HCT116 (cell line): ENCODE data around the gene NELL1. TPM values are rescaled to one million over a fixed set of nuclear protein-coding genes. Genes with fewer than 3 reads are reported as not detected.

Source experiments
- ATAC-seq: fragments of 200-7000 bp; cut with Tn5 transposase; 2 replicates; pipeline ENCODE4 v1.9.1; 2020; ENCODE audit warnings: mild to moderate bottlenecking, moderate library complexity
- BruUV-seq: library from RNA; stranded (reverse); fragments of 400-500 nt; replicated peaks from 2 replicates; lab custom pipeline; 2021; lab: Mats Ljungman, UMichigan
- CTCF ChIA-PET: fragments of 300-600 bp; sonication (Branson Sonifier 250); formaldehyde crosslinking; loops from one replicate; lab custom pipeline; 2021; ENCODE audit warnings: antibody characterized with exemption; lab: Charles Lee
- POLR2A ChIA-PET: fragments of 300-600, 350-600 bp; sonication (Branson Sonifier 250); formaldehyde crosslinking; loops from one replicate; lab custom pipeline; 2021; ENCODE audit warnings: antibody characterized with exemption; lab: Charles Lee
- RAD21 ChIA-PET, 2 experiments: fragments of 300-600 bp; sonication (Branson Sonifier 250); formaldehyde crosslinking; loops; one replicate each; lab custom pipeline; 2023; ENCODE audit warnings: low total read pairs in 2 of 2; ENCODE audit not compliant: uncharacterized antibody in 2 of 2, unreplicated experiment in 2 of 2, low non-redundant PET in 1 of 2; lab: Charles Lee
- DNase-seq: peaks from one replicate; pipeline ENCODE4 v3.0.0-alpha.2; 2010; ENCODE audit warnings: low read depth, low spot score
- H2AFZ ChIP-seq: fragments of 200-600 bp; shearing (Covaris generic), sonication (generic); 2 replicates; pipeline ENCODE4 v1.6.1; 2017; ENCODE audit warnings: low read depth, mixed run types, mixed read lengths, antibody characterized with exemption, low read length; ENCODE audit not compliant: poor library complexity, severe bottlenecking
- H3K27ac ChIP-seq: 2 replicates; pipeline ENCODE4 v1.5.1; 2012; ENCODE audit warnings: low read depth, low read length
- H3K27me3 ChIP-seq: fragments of 200-600 bp; sonication (generic); 2 replicates; pipeline ENCODE4 v1.6.1; 2016; ENCODE audit warnings: mixed run types, low read length, mixed read lengths; ENCODE audit not compliant: insufficient read depth
- H3K36me3 ChIP-seq, 2 experiments: fragments of 200-500 bp in 1 of 2; fragments of 200-600 bp in 1 of 2; sonication (Bioruptor generic) in 1 of 2; sonication (generic) in 1 of 2; 2 replicates each; pipeline versions ENCODE4 v1.5.1 to v1.6.1; 2014 to 2016; ENCODE audit warnings: low read length in 2 of 2, inconsistent platforms in 1 of 2, mixed read lengths in 1 of 2, mixed run types in 1 of 2; ENCODE audit not compliant: insufficient read depth in 2 of 2, control insufficient read depth in 1 of 2
- H3K4me1 ChIP-seq, 2 experiments: fragments of 200-600 bp in 1 of 2; sonication (generic) in 1 of 2; 2 replicates each; pipeline versions ENCODE4 v1.5.1 to v1.6.1; 2012 to 2017; ENCODE audit warnings: low read length in 2 of 2, inconsistent platforms in 1 of 2, mild to moderate bottlenecking in 1 of 2, mixed read lengths in 1 of 2, mixed run types in 1 of 2, moderate library complexity in 1 of 2; ENCODE audit not compliant: insufficient read depth in 2 of 2, control insufficient read depth in 1 of 2
- H3K4me2 ChIP-seq: fragments of 200-600 bp; sonication (generic); 2 replicates; pipeline ENCODE4 v1.6.1; 2017; ENCODE audit warnings: mixed run types, low read length, mixed read lengths
- H3K4me3 ChIP-seq, 2 experiments: fragments of 200-600 bp in 1 of 2; sonication (generic) in 1 of 2; replicated peaks in 1 of 2; 2 replicates each; pipeline ENCODE4 v1.5.1; 2011 to 2016; ENCODE audit warnings: low read length in 2 of 2, control low read depth in 1 of 2, low read depth in 1 of 2, mild to moderate bottlenecking in 1 of 2, mixed read lengths in 1 of 2, mixed run types in 1 of 2
- H3K79me2 ChIP-seq: fragments of 200-600 bp; sonication (generic); 2 replicates; pipeline ENCODE4 v1.6.1; 2017; ENCODE audit warnings: mild to moderate bottlenecking, mixed run types, low read length, moderate library complexity, mixed read lengths; ENCODE audit not compliant: insufficient read depth
- H3K9ac ChIP-seq: fragments of 200-600 bp; sonication (generic); 2 replicates; pipeline ENCODE4 v1.6.1; 2016; ENCODE audit warnings: low read length, mixed read lengths
- H3K9me2 ChIP-seq: fragments of 200-600 bp; sonication (generic), shearing (Covaris generic); 2 replicates; pipeline ENCODE4 v1.6.1; 2017; ENCODE audit warnings: mixed run types, mild to moderate bottlenecking, moderate library complexity; ENCODE audit not compliant: insufficient read depth
- H3K9me3 ChIP-seq, 2 experiments: fragments of 200-500 bp in 1 of 2; fragments of 200-600 bp in 1 of 2; sonication (Bioruptor generic) in 1 of 2; sonication (generic) in 1 of 2; 2 replicates each; pipeline ENCODE4 v1.6.1; 2014 to 2017; ENCODE audit warnings: low read length in 2 of 2, mixed read lengths in 2 of 2, inconsistent platforms in 1 of 2, low read depth in 1 of 2, mild to moderate bottlenecking in 1 of 2, mixed run types in 1 of 2, moderate library complexity in 1 of 2; ENCODE audit not compliant: control insufficient read depth in 1 of 2, insufficient read depth in 1 of 2
- H4K20me1 ChIP-seq: fragments of 200-600 bp; sonication (generic), shearing (Covaris generic); 2 replicates; pipeline ENCODE4 v1.6.1; 2017; ENCODE audit warnings: mixed run types, mild to moderate bottlenecking, moderate library complexity; ENCODE audit not compliant: insufficient read depth
- CBX3 ChIP-seq: IDR thresholded peaks from 2 replicates; pipeline ENCODE4 v1.6.1; 2012; ENCODE audit warnings: low read depth
- CEBPB ChIP-seq: IDR thresholded peaks from 2 replicates; pipeline ENCODE4 v1.6.1; 2012; ENCODE audit warnings: low read depth
- EGR1 ChIP-seq: IDR thresholded peaks from 2 replicates; pipeline ENCODE4 v1.6.1; 2012; ENCODE audit warnings: low read depth
- ELF1 ChIP-seq: IDR thresholded peaks from 2 replicates; pipeline ENCODE4 v1.6.1; 2012; ENCODE audit warnings: low read depth, borderline replicate concordance
- EZH2 ChIP-seq: fragments of 200-600 bp; sonication (generic); IDR thresholded peaks from 2 replicates; pipeline ENCODE4 v1.6.1; 2017; ENCODE audit warnings: antibody characterized with exemption, mixed run types
- EZH2phosphoT487 ChIP-seq: fragments of 200-600 bp; IDR thresholded peaks from 2 replicates; pipeline ENCODE4 v1.6.1; 2018; ENCODE audit warnings: antibody characterized with exemption, borderline replicate concordance
- FOSL1 ChIP-seq: IDR thresholded peaks from 2 replicates; pipeline ENCODE4 v1.6.1; 2012; ENCODE audit warnings: low read depth
- JUND ChIP-seq: IDR thresholded peaks from 2 replicates; pipeline ENCODE4 v1.6.1; 2012
- POLR2AphosphoS5 ChIP-seq: IDR thresholded peaks from 2 replicates; pipeline ENCODE4 v1.6.1; 2011; ENCODE audit warnings: mild to moderate bottlenecking, low read depth, low read length, moderate library complexity
- SIN3A ChIP-seq: IDR thresholded peaks from 2 replicates; pipeline ENCODE4 v1.6.1; 2012; ENCODE audit warnings: low read depth
- YY1 ChIP-seq: IDR thresholded peaks from 2 replicates; pipeline ENCODE4 v1.6.1; 2011; ENCODE audit warnings: low read length, low read depth, moderate library complexity, mild to moderate bottlenecking; ENCODE audit not compliant: insufficient replicate concordance; ENCODE audit errors: extremely low read depth
- ZFX ChIP-seq: fragments of 450-650 bp; IDR thresholded peaks from 2 replicates; pipeline ENCODE4 v1.6.1; 2017
- ZNF274 ChIP-seq: fragments of 200-500 bp; sonication (Bioruptor generic); IDR thresholded peaks from 2 replicates; pipeline ENCODE4 v1.6.1; 2014; ENCODE audit warnings: mild to moderate bottlenecking, low read depth, low read length, inconsistent platforms
- intact Hi-C: fragments of 100-400 bp; cut with micrococcal nuclease; formaldehyde crosslinking; loops from 2 replicates; pipeline ENCODE4 v1.10.0; 2022
- total RNA-seq: library from RNA; stranded (reverse); gene quantifications from one replicate; pipeline ENCODE4 v1.2.1, GENCODE V29; 2021; ENCODE audit not compliant: unreplicated experiment
- TF ChIP-seq, protein P1 (sequence below): IDR thresholded peaks from 2 replicates; pipeline ENCODE4 v1.6.1; 2011; ENCODE audit warnings: mild to moderate bottlenecking, low read length, moderate library complexity; ENCODE audit not compliant: insufficient replicate concordance; ENCODE audit errors: extremely low read depth
- TF ChIP-seq, protein P2 (sequence below): IDR thresholded peaks from 2 replicates; pipeline ENCODE4 v1.6.1; 2012; ENCODE audit warnings: low read depth
- TF ChIP-seq, protein P3 (sequence below): IDR thresholded peaks from 2 replicates; pipeline ENCODE4 v1.6.1; 2012
- TF ChIP-seq, protein P4 (sequence below), 3 experiments: fragments of 200-600 bp in 1 of 3; sonication (generic) in 1 of 3; IDR thresholded peaks in 2 of 3; conservative IDR thresholded peaks in 1 of 3; 2 replicates each; pipeline ENCODE4 v1.5.1; 2012 to 2017; ENCODE audit warnings: low read depth in 2 of 3, low read length in 2 of 3, antibody characterized with exemption in 1 of 3, borderline replicate concordance in 1 of 3, control low read depth in 1 of 3, mild to moderate bottlenecking in 1 of 3, mixed read lengths in 1 of 3, mixed run types in 1 of 3, moderate library complexity in 1 of 3; ENCODE audit not compliant: insufficient read depth in 1 of 3

Gene NELL1
- total RNA-seq, 1 experiment from 2014 or later = not detected

DNA sequence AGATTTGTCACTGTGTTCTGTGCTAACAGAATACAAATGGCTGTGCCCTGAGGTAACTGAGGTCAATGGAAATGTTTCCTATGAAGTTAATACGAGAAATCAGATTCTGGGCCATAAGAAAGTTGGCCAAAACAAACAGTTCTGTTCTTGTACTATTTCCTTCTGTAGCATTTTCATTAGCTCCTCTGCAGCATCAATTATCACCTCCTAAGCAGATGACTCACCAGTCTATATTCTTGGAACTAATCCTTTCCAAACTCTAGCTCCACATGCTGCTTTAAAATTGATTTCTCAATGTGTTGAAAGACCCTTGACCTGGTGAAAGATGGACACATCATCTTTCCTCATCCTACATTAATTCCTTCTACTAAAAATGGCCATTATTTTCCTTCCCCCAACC is 736.0 kb downstream of the NELL1 start:
- no peak for DNase-seq
- ChIA-PET RAD21 (no interaction called here), POLR2A (no interaction called here), CTCF (no interaction called here)
- TF ChIP-seq JUND (no peak), YY1 (no peak), EZH2 (no peak), CBX3 (no peak), EZH2phosphoT487 (no peak), ELF1 (no peak), CEBPB (no peak), SIN3A (no peak), FOSL1 (no peak), ZNF274 (no peak), ZFX (no peak), EGR1 (no peak), POLR2AphosphoS5 (no peak)
- TF ChIP-seq, protein P1, sequence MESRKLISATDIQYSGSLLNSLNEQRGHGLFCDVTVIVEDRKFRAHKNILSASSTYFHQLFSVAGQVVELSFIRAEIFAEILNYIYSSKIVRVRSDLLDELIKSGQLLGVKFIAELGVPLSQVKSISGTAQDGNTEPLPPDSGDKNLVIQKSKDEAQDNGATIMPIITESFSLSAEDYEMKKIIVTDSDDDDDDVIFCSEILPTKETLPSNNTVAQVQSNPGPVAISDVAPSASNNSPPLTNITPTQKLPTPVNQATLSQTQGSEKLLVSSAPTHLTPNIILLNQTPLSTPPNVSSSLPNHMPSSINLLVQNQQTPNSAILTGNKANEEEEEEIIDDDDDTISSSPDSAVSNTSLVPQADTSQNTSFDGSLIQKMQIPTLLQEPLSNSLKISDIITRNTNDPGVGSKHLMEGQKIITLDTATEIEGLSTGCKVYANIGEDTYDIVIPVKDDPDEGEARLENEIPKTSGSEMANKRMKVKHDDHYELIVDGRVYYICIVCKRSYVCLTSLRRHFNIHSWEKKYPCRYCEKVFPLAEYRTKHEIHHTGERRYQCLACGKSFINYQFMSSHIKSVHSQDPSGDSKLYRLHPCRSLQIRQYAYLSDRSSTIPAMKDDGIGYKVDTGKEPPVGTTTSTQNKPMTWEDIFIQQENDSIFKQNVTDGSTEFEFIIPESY = no peak
- TF ChIP-seq, protein P2, sequence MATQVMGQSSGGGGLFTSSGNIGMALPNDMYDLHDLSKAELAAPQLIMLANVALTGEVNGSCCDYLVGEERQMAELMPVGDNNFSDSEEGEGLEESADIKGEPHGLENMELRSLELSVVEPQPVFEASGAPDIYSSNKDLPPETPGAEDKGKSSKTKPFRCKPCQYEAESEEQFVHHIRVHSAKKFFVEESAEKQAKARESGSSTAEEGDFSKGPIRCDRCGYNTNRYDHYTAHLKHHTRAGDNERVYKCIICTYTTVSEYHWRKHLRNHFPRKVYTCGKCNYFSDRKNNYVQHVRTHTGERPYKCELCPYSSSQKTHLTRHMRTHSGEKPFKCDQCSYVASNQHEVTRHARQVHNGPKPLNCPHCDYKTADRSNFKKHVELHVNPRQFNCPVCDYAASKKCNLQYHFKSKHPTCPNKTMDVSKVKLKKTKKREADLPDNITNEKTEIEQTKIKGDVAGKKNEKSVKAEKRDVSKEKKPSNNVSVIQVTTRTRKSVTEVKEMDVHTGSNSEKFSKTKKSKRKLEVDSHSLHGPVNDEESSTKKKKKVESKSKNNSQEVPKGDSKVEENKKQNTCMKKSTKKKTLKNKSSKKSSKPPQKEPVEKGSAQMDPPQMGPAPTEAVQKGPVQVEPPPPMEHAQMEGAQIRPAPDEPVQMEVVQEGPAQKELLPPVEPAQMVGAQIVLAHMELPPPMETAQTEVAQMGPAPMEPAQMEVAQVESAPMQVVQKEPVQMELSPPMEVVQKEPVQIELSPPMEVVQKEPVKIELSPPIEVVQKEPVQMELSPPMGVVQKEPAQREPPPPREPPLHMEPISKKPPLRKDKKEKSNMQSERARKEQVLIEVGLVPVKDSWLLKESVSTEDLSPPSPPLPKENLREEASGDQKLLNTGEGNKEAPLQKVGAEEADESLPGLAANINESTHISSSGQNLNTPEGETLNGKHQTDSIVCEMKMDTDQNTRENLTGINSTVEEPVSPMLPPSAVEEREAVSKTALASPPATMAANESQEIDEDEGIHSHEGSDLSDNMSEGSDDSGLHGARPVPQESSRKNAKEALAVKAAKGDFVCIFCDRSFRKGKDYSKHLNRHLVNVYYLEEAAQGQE = no peak
- TF ChIP-seq, protein P3, sequence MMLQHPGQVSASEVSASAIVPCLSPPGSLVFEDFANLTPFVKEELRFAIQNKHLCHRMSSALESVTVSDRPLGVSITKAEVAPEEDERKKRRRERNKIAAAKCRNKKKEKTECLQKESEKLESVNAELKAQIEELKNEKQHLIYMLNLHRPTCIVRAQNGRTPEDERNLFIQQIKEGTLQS = no peak
- TF ChIP-seq, protein P4, sequence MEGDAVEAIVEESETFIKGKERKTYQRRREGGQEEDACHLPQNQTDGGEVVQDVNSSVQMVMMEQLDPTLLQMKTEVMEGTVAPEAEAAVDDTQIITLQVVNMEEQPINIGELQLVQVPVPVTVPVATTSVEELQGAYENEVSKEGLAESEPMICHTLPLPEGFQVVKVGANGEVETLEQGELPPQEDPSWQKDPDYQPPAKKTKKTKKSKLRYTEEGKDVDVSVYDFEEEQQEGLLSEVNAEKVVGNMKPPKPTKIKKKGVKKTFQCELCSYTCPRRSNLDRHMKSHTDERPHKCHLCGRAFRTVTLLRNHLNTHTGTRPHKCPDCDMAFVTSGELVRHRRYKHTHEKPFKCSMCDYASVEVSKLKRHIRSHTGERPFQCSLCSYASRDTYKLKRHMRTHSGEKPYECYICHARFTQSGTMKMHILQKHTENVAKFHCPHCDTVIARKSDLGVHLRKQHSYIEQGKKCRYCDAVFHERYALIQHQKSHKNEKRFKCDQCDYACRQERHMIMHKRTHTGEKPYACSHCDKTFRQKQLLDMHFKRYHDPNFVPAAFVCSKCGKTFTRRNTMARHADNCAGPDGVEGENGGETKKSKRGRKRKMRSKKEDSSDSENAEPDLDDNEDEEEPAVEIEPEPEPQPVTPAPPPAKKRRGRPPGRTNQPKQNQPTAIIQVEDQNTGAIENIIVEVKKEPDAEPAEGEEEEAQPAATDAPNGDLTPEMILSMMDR (IDR thresholded peaks at IDR 0.05 in 2 of 3, conservative IDR thresholded peaks at IDR 0.05 in 1 of 3; ENCODE audit: borderline replicate concordance in 1 of 3, insufficient read depth in 1 of 3, low read depth in 2 of 3, low read length in 2 of 3) = no peak
- intact Hi-C loops = no loop called here
- no peaks in the 10 kb centered on the region for H3K27me3 ChIP-seq
- no peak overlapping the region for H3K27ac ChIP-seq
- H3K4me3 ChIP-seq = no peak overlapping the region
- no peak for ATAC-seq
- H3K79me2 ChIP-seq = no peaks in the 10 kb centered on the region
- no peak overlapping the region for H3K4me2 ChIP-seq
- H3K9me2 ChIP-seq = no peaks in the 10 kb centered on the region
- H4K20me1 ChIP-seq = no peaks in the 10 kb centered on the region
- no peaks in the 10 kb centered on the region for H3K4me1 ChIP-seq
- no peak overlapping the region for H2AFZ ChIP-seq
- H3K9me3 ChIP-seq = peaks cover 6 to 27% of the 10 kb centered on the region in 2 experiments; a peak in 2 of 4 replicates
- no peaks in the 10 kb centered on the region for H3K36me3 ChIP-seq
- BruUV-seq = no TSS peak
- H3K9ac ChIP-seq = no peak overlapping the region
